Activated CD4-positive, alpha-beta T cell treated with anti-CD3 and anti-CD28 coated beads, Interleukin-2, Interleukin-6, amounts not matched to agents 100 ng/mL and 50 ng/mL, durations not matched to agents 16 hours and 8 hours (primary cell): ENCODE measurements around the gene IL17REL.

Source experiments
- DNase-seq: peaks from one replicate; pipeline ENCODE4 v3.0.0-alpha.2; 2020

IL17REL gene

DNA sequence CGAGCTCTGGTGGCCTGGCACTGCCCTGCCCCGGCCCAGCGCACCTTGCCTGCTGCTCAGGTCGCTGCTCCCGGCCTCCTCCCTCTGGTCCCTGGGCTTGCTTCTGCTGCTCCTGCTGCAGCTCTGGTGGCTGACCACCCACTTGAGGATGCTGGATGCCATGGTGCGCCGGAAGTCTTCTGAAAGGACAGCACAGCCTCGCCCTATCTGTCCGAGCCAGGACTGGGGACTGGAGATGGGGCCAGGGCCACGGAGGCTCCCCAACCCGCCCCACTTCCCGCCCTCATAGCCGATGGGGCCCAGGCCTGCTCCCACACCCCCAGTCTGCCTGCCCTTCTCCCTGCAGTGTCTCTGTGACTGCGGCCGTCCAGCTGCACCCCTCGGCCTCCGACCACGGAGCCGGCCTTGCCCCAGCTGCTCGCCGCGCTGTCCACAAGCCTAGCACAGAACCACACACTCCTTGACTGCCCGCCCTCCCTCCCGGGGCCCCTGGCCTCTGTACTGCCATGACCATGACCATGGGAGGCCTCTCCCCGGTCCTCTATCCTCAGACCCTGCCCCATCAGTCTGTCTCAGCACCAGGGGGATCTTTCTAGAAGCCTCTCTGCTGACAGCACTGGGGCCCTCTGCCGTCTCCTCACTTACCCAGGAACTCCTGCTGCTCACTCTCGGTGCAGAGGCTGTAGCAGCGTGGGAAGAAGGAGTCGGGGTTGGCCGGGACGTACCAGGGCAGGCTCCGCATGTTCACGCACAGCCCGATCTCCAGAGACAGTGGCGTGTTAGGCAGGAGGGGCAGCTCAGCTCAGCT is 32.9 kb upstream of the IL17REL start:
- no peak for DNase-seq

DNA sequence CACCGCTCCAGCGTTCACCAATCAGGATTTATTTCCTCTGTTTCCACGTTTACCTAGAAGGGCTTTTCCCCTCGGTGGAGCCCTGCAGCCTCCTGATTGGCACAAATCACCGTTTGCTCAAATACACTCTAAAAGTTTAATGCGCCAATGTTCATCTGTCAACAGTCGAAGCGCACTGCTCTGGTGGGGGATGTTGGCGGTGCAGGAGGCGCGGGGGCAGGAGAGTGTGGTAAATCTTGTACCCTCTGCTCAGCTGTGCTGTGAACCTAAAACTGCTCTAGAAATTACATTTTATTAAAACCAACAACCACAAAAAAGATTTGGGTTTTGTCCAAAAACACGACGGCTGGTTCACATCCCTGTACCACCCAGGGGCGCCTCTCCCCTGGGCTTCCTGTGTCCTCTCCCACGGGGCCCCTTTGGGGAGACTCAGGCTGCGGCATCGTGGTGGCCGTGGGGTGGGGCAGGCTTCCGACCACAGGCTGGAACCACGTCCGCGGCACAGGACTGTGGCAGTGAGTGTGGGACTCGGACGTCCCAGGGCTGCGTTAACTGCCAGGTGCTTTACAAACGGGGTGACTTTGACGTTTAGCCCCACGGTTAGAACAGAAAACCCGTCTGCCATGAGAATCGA is 32.0 kb upstream of the IL17REL start:
- no peak for DNase-seq

DNA sequence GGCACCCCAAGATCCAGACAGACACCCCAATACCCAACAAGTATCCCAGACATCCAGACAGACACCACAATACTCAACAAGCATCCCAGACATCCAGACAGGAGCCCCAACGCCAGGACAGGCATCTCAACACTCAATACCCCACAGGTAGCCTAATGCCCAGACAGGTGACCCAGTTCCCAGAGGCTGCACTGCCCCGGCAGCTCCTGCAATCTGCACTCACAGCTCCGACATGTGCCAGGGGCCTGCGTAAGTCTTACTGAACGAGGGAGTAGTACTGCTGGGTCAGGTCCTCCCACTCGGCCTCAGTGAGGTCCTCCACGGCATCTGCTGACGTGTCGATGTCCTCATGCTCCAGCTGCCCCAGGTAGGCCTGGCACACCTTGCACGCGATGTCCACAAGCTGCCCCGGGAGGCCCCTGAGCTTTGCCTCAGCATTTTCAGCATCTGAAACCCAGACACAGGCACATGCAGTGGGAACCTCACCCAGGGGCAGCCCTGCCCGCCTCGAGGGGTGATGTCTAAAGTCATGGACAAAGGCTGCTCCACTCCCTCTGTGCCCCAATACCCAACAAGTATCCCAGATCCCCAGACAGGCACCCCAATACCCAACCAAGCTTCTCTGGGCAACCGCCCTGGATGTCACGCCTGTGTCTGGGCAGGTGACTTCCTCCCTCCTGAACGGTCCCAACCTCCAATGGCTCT is 28.9 kb upstream of the IL17REL start:
- no peak for DNase-seq

DNA sequence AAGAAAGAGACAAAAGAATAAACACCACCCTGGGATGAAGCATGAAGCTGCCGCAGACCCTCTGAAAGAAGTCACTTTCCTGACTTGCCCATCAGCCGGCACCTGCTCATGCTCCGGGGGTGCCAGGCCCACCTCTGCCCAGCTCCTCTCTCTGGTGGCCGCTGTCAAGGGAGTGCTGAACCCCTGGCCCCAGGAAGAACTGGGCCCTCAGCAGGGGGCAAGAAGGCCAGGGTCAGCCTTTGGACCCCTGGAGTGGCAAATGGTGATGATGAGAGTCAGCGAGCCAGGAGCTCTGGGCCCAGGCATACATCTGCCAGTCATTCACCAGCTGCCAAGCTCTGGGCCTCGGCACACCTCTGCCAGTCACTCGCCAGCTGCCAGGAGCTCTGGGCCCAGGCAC is 28.2 kb upstream of the IL17REL start:
- no peak for DNase-seq

DNA sequence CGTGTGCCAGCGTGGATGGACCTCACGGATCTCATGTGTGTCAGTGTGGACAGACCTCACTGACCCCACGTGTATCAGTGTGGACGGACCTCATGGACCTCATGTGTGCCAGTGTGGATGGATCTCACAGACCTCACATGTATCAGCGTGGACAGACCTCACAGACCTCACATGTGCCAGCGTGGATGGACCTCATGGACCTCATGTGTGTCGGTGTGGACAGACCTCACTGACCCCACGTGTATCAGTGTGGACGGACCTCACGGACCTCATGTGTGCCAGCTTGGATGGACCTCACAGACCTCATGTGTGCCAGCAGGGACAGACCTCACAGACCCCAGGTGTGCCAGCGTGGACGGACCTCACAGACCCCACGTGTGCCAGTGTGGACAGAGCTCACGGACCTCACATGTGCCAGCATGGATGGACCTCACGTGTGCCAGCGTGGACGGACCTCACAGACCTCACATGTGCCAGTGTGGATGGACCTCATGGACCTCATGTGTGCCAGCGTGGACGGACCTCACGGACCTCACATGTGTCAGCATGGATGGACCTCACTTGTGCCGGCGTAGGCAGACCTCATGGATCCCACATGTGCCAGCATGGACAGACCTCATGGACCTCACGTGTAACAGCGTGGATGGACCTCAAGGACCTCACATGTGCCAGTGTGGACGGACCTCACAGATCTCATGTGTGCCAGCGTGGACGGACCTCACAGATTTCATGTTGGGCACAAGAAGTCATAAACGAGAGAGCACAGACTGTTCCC is 27.3 kb upstream of the IL17REL start:
- no peak for DNase-seq

DNA sequence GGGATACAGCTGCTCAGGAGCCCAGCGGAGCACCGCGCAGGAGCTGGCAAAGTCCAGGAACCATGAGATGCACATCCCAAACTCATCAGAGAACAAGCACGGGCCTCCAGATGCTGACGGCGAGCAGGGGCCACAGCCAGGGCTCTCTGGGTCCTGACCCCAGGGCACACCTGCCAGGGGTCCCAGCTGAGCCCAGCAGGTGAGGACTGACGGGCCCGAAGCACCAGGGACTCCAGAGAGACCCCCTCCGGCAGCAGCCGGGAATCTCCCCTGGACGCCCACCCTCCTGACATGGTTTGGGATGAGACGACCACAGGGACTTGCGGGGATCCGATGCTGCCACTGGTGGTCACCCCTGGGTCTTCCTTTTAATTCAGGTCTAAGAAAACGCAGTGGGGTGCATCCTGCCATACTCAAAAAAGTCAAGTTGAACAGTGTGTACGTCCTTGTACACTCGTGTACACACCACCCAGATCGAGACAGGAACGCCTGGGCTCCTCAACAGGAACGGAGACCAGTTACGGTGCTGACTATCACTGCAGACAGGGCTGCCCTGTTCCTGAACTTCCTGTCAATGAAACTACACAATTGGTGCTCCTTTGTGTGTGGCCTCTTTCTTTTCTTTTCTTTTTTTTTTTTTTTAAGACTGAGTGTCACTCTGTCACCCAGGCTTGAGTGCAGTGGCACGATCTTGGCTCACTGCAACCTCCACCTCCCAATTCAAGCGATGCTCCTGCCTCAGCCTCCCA is 23.6 kb upstream of the IL17REL start:
- no peak for DNase-seq

DNA sequence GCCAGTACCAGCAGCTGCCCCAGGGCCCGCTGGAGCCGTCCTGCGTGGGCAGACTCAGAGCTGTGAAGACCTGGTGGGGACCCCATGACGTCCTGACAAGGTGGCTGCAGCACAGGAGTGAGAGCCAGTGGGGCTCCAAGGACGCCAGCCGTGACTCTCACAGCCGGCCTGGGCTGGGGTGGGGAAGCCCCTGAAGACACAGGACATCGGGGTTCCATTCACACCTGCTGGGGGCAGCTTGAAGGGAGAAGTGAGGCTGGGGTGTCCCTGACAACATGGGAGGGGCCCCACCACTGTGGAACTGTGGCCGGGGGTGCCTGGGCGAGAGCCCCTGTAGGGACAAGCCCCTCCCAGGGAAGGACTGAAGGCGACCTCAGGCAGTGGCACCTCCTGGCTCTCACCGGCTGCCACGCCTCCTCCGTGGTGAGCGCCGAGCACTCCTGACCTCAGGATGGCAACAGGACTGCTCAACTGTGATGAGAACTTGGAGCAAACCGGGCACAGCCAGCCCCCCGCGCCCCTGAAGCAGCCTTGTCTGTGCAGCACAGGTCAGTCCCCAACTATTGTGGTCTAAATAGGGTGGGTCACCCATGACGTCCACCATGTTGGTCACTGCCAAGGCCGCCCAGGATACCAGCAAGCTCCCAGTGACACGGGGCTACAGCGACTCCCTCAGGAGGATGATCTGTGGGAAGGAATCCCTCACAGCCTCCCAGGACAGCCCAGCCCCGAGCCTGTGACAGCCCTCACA is 22.7 kb upstream of the IL17REL start:
- no peak for DNase-seq

DNA sequence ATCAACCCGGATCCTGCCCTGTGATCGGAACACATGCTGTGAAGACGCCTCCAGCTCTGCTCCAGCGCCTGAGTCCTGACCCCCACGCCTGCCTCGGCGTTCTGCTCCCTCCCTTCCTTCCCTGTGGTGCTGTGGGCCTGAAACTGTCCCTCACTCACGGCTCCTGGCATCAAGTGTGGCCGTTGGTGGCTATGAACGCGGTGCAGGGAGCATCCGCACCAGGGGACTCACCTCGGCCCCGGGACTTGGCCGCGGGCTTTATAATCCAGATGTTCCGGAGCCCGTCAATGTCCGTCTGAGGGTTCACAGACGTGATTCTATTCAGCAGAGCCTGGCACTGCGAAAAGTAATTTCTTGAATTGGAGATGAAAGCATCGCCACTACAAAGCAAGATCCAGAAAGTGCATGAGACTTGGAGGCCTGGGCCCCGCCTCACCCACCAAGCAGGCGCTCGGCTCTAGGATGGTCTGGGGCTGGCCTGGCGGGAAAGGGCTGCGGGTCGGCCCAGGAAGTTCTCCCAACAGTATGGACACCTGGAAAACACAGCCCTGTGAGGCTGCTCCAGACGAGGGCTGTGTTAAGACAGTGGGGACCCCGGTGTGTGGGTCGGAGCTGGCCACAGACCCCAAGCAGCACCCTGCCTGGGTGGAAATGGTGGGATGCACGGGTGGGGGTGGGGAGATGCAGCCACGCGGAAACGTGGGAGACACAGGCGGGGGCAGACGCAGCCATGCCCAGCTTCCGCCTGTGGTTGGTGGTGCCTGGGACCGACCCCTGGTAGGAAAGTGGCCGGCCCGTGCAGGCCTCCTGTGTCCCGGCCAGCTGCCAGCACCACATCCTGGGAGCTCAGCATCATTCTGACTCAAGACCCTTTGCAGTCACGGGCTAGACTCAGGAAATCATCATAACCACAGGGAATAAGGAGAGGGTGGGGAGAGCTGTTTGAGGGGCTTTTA is 21.8 kb upstream of the IL17REL start:
- DNase-seq: no peak

DNA sequence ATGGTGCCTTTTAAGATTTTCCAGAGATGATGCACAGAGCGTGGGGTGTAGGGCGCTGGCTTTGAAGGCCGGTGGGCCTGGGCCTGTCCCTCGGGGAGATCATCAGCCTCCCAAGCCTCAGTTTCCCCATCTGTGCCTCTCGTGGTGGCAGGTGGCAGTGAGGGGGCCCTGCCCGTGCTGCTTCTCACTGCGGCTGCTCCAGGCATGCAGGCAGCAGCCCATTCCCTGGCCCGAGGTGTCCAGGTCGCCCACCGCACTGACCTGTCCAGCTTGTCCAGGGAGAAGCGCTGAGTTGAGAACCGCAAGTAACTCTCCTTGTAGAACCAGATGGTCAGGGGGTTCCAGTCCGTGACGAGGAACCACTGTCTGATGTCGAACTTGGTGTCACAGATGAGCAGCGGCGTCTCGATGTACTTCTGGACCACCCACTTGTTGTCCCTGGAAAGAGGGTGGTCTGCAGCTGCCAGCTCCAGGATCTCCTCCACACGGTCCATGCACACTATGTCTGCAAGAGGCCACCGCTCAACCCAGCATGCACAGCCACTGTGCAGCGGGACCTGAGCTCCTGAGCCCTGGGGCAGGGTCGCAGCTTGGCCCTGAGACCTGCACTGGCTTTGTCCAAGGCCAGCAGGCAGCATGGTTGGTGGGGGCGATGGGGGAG is 20.5 kb upstream of the IL17REL start:
- DNase-seq: no peak

DNA sequence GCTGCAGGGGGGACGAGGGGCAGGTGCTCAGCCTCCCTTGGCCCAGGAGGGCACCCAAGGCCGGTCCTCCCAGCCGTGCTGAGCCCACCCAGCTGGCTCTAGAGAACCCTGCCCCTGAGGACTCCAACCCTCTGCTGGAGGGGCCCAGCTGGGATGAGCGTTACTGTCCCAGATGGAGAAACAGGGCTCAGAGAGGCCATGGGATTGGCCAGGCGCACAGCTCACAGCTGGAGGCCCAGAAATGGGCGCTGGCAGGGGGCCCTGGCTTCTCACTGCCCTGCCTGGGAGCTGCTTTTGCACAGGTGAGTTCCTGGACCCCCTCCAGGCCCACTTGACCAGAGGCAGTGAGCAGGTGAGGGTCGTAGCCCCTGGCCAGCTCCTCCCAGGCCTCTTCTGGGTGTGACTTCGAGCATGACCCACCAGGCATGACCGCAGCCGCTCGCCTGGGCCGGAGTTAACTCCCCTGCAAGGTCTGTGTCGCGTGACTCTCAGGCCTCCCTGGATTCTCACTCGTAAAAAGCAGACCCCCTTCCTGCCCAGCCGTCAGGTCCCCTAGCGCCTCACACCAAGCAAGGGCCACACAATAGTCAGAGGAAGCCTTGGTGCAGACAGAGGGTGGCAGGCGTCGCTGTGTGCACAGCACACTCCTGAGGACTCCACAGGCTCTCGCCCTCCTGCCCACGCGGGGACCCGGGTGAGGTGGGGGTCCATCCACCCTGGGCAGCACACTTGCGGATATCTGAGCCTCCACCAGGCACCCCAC is 19.7 kb upstream of the IL17REL start:
- DNase-seq: no peak

DNA sequence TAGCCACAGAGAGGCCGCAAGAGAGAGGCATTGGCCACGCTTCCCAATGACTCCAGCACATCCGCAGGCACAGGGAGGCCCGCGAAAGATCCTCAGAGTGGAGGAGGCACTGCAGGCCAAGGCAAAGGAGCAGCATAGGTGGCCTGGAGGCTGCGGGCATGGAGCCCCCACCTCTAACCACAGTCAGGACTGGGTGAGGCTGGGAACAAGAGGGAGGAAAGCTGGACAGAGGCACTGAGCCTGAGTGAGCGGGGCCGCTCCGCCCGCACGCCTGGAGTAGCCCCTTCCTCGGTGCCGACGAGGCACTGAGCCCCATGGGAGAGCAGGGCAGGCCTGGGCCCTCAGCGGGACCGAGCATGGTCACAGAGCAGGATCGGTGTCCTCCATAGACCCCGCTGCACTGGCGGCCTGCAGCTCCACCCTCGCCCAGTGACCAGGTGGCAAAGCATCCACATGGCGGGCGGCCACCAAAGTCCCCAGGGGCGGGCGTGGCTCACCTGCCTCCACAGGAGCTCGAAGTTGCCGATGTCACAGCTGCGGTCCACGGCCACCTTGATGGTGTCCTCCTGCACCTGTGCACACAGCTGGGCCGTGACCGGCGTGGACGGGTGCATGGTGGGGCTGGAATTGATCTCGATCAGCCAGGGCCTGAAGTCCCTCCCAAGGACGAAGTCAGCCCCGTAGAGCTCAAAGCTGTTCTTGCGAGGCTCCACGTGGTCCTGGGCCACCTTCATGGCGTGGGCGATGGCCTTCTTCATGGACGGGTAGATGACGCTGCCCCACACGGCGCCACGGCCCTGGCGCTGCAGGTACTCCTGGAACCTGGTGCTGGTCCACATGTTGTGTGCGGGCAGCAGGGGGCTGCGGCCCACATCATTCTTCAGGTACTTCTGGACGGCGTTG is 18.9 kb upstream of the IL17REL start:
- DNase-seq: no peak

DNA sequence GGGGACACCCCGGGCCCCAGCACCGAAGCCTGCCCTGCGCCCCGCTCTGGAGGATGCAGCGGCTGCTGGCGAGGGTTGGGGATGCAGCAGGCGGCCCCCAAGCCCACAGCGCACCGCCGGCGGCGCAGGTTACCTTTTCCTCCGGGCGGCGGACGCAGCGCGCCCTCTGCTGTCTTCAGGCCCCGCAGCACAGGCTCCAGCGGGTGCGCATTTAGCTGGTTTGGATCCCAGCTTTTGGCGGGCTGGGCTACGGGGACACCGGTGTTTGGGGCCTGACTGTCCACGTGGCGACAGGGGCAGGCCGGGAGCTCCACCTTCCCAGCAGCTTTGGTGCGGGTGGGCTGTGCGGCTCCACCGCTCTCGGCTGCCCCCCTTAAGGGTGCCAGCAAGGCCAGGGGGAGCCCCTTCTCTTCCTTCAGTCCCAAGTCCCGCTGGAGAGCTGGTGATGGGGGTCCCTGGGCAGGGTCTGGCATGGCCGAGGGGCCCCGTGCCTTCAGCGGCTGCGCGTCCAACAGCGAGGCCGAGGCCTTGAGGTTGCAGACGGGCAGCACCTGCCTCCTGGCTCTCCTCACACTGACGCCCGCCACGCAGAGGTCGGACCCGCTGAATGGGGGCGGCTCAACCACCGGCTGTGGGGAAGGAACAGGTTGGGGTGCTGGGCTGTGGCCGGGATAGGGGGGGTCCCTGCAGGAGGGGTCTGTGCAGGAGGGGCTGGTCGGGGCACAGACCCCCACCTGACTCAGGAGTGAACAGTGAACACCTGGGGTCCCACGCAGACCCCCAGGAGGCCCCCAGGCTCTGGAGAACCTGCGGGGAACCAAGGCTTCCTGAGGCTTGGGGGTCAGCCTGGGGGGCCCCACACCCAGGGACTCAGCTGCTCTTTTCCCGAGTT is 18.0 kb upstream of the IL17REL start:
- DNase-seq: peak; percentile 94

DNA sequence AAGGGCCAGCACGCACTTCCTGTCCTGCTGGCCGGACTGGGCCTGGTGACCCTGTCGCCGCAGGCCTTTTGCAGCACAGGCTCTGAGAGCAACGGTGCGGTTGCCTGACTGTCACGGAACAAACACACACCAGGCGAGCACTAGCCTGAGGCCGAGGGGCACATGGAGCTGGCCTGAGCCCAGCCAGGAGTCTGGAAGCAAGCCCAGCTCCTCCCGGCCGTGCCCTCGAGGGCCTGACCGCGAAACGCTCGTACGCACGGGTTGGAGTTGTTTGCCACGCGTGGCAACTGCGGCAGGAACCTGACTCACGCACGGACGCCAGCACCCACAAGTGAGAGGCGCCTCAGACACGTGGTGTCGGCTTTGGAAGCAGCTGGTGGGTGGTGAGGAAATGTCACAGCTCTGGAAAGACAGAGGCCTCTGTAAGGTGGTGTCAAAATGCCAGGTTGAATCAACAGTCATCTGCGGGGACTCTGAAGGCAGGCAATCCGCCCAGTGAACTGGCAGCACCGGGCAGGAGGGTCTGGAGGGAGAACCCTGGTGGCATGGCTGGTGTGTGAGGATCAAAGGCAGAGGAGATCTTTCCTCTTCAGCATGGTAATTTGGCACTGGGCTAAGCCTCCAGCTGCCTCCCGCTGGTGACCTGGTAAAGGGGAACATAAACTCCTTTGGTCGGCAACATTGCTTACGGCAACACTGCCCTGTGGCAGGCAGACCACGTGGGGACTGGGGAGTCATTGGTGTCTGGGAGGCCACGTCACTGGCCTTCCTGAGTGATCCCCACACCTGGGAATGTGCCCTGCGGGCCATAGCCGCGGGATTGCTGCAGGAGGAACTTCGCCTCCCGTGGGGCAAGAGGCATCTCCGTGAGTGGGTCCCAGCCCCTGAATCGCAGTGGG is 15.3 kb upstream of the IL17REL start:
- peak; percentile 51 for DNase-seq

DNA sequence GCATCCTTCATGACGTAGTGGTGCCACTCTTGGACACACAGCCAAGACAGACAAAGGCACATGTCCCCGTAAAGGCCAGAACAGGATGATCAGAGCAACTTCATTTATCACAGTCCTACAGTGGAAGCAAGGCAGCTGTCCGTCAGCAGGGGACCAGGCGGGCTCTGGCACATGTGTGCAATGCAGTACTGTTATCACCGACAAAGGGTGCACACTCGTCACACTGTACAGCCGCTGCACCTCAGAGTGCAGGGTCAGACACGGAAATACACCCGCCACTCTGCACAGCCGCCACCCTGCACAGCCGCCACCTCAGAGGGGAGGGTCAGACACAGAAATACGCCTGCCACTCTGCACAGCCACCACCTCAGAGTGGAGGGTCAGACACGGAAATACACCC is 13.4 kb upstream of the IL17REL start:
- no peak for DNase-seq

DNA sequence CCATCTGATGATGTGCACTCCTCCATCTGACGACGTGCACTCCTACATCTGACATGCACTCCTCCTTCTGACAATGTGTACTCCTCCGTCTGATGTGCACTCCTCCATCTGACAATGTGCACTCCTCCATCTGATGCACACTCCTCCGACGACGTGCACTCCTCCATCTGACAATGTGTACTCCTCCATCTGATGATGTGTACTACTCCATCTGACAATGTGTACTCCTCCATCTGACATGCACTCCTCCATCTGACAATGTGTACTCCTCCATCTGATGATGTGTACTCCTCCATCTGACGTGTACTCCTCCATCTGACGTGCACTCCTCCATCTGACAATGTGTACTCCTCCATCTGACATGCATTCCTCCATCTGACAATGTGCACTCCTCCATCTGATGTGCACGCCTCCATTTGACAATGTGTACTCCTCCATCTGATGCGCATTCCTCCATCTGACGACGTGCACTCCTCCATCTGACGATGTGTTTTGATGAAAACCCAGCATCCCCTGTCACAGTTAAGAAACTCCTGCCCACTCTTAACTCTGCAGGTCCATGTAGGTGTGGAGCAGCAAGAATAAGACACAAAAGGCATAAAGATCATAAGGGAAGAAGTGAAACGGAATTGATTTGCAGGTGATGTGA is 9.7 kb upstream of the IL17REL start:
- no peak for DNase-seq
